Gastroesophageal sphincter (tissue), 3 donors: ENCODE results near the gene PDE3B.

Experiments used
- CTCF ChIP-seq, 4 experiments: fragments of 200-600 bp in 2 of 4; fragments of 450-650 bp in 2 of 4; sonication (generic) in 1 of 4; IDR thresholded peaks; one replicate each; pipeline ENCODE4 v1.5.1; 2017 to 2019; ENCODE audit warnings: antibody characterized with exemption in 4 of 4, mild to moderate bottlenecking in 2 of 4, moderate library complexity in 2 of 4
- EP300 ChIP-seq: sonication (generic); formaldehyde crosslinking; IDR thresholded peaks from one replicate; pipeline ENCODE4 v1.6.1; 2017; ENCODE audit warnings: antibody characterized with exemption, mild to moderate bottlenecking
- POLR2AphosphoS5 ChIP-seq: sonication (generic); formaldehyde crosslinking; IDR thresholded peaks from one replicate; pipeline ENCODE4 v1.6.1; 2017; ENCODE audit warnings: antibody characterized with exemption

- TF ChIP-seq CTCF (IDR thresholded peaks at IDR 0.05) = no peak
- no peak for TF ChIP-seq EP300
- no peak for TF ChIP-seq POLR2AphosphoS5
Measured at GRCh38 chr11:14873632-14874031, 230.0 kb downstream of the PDE3B start.
